ENCODE measurements around the gene TRRAP.

GRCh38 chr7:98933321-98933720, 55.0 kb downstream of the TRRAP start:
- TF ChIP-seq CTCF (conservative IDR thresholded peaks at IDR 0.05; ENCODE audit: low read depth, low read length) (no peak), RFX5 (IDR thresholded peaks at IDR 0.05; ENCODE audit: low read depth, low read length) (no peak)
